Activated T-helper 9 cell treated with anti-CD3 and anti-CD28 coated beads, Interleukin-2, amount 50 U/mL, for 16 hours (primary cell): ENCODE data around the gene LTK.

Experiments
- DNase-seq: peaks from one replicate; pipeline ENCODE4 v3.0.0-alpha.2; 2020; ENCODE audit warnings: low read depth

LTK gene

DNA sequence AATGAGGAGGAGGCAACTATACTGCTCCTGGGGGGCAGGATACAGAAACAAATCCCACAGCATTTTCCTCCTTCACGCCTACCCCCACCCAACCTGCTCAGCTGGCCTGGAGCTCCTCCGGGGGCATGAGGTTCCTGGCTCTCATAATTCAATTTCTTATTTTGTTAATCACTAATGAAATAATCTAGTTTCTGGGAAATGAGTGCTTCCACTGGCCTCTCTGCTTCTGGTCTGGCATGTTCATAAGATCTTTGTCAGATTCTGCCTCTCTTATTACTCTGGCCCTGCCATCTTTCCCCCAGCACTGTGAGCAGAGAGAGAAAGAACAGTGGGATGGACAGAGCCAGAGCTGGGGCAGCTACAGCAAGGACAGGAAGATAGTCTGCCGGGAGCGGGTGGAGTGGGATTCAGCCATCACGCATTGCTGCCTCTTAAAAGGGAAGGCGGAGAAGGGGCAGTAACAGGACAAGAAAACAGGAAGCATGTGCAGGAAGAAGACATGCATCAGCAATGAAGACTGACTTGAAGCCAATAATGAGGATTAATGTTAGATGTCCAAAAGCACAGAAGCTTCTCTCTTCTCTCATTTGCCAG, 16.8 kb upstream of the LTK start:
- no peak for DNase-seq

DNA sequence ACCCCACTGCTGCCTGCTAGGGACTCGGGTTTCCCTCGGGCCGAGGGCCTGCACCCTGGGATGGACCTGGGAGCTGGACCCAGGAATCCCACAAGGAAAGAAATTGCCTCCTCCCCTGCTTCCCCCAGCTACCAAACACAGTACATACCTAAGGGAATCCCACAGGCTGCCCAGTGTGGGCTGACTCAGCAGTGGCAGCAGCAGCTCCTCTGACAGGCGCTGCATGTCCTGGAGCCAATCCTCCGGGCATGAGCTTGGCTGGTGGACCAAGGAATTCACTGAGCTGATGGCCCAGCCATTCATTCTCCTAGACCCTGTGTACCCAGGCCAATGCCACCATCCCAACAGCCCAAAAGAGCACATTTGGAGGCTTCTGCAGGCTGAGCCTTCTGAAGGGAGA, 9.5 kb upstream of the LTK start:
- DNase-seq: no peak

DNA sequence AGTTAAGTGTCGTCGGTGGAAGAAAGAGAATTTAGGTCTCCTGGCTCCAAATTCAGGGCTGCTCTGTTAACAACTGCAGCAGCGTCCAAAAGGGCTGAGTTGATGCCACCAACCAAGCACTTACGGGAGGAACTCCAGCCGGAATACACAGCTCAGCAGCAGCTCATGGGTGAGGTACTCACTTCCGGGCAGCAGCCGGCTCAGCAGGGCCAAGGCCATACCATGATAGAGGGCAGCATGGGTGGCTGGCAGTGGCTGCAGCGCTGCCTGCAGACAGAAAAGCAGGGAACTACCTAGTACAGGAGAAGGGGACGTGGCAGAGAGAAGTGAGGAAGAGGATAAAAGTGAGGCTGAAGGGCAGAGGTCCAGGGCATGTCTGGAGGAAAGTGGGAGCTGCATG, 8.0 kb upstream of the LTK start:
- no peak for DNase-seq

DNA sequence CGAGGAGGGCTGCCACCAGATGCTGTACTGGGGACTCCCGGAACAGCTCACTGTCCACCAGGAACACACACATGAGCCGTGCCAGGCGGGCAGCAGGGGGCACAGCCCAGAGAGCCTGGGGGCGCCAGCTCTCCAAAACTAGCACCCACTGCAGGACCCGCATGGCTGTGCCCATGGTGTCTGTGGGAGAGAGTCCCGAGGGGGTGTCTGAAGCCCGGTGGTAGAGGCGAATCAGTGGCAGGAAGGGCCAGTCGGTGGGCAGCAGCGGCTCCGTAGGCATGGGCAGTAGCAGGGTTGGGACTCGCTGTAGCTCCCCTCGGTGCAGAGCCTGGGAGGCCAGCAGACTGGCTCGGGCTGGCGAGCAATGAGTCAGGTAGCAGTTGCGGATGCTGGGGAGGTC, 7.0 kb upstream of the LTK start:
- no peak for DNase-seq

DNA sequence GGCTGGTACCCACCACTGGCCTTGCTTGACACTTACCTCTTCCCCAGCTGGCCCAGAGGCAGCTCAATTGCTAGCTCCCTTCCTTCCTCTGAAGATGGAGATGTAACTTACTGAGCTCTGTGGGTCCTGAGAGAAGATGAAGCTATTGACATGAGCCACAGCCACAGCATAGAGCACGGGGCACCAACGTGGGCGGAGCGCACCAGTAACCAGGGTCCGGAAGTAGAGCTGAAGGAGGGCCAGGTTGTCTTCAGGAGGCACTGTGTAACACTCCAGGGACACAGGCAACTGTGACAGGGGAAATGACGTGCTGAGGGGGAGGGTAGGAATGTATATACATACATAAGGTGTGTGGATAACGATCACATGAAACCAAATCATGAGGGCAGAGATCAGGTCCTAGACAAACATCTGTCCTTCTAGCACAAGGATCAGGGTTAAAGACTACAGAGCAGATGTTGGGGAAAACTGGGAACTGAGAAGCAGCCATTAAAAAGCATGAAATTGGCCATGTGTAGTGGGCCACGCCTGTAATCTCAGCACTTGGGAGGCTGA, 4.3 kb upstream of the LTK start:
- no peak for DNase-seq

DNA sequence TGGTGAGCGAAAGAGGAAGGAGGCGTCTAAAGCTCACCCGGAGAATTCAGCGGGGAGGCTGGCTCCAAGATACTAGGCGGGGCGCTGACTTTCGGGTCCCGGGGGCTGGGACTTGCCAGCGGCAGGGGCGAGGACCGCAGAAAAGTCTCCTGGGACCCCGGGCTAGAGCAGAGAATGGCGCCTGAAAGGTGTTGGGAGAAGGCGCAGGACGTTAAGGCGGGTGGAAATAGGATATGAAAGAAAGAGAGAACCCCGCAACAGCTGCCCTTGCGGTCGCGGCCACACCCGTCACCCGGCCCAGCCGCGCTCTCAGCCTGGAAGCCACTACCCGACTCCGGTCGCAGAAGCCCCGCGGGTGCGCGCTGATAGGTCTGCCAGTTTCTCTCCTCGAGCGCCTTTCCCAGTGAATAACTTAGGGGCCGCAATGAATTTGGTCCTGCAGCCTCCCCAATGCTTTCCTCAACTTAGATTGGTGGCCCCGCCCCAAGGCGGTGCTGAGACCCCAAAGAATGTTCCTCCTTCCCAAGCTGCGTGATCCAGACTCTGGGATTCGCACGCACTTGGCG, 604 bp downstream of the LTK start:
- no peak for DNase-seq

DNA sequence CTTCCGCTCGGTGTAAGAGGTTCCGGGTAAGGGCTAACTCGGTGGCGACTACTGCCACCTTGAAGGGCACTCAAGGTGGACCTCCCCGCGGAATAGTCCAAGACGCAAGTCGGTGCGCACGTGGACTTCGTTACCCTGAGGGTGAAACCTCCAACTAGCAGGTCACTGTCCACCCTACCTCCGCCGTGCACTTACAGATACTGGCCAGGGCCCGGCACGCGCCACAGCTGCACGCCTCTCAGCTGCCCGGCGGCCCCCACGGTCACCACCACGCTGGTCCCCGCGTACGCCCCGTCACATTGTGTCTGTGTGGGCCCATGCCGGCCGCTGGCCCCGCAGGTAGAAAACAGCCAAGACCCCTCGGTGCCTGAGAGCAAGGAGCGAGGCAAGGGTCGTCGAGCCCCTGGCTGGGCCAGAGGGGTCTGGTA, 1.1 kb downstream of the LTK start:
- DNase-seq: no peak

DNA sequence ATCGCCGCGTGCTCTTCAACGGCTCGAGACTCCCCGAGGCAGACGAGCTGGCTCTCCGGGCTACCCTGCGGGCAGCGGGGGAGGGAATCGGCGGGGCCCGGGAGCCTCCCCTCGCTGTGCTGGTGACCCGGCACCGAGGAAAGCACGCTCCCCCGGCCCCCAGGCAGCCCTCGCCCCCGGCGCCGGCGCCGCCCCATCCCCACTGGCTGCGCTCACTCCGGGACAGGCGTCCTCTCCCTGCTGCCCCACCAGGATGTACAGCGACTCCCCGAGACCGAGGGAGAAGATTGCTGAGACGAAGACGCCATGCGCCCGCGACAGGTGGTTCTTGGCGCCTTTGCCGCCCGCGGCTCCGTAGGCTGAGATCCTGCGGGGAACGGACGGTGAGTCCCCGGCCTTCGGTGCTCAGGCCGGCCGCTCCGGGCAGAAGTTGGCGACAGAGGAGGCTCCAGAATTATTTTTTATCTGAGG, 1.7 kb downstream of the LTK start:
- peak; percentile 10 for DNase-seq

DNA sequence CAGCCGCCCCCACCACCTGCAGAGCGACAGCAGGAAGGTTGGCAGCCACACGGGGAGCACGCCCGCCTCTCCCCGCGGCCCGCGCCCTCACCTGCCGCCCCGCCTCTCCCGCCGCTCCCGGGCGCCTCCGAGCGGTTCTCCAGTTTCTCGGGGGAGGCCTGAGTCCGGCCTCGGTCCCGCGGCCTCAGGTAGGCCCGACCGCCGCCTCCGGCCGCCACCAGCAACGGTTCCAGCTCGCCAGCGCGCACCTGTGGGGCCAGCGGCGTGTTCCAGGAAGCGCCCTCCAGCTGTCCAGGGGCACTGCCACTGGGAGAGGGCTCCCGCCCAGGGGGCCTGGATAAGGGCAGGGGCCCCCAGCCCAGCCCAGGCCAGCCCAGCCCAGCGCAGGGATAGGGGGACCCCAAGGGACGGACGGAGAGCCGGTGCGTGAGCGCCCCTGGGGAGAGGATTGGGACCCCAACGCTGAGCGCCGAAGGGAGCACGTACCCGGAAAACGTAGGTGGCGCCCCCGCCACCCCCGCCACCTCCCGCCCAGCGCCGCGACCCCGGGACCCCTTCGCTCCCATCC, 2.2 kb downstream of the LTK start:
- DNase-seq: no peak

DNA sequence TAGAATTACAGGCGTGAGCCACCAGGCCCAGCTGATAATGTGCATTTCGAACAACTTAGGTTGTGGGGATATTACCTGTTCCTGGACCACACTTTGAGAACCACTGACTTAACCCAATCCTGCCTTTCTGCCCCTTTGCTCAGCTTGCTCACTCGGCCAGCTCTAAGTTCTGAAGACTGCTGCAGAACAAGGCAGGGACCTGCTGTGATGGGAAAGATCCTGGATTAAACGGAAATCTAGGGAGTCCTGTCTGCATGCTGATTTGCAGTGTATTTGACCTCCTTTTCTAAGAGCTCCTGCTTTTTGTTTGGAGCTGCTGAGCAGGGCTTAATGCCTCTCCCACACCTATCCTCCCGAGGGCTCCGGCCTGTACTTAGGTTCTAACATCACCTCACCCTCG, 2.9 kb downstream of the LTK start:
- DNase-seq: no peak

DNA sequence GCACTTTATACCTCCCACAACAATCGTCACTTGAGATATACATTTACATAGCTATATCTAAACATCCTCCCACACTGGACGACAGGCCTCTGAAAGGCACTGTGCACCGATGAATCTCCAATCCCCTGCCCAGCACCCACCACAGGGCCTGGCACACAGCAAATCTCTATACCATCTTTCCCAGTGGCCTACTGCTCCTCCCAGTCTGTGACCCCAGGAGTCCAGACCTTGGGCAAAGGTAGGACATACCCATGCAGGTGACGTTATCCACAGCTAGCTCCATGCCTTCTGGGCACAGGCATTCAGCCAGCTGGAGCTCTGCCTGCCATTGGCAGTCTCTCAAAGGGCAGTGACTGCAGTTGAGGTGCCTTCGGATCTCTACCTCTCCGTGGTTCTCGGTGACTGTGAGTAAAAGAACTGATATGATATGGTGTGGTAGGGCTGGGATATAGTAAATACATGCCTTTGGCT, 5.8 kb downstream of the LTK start:
- DNase-seq: no peak

DNA sequence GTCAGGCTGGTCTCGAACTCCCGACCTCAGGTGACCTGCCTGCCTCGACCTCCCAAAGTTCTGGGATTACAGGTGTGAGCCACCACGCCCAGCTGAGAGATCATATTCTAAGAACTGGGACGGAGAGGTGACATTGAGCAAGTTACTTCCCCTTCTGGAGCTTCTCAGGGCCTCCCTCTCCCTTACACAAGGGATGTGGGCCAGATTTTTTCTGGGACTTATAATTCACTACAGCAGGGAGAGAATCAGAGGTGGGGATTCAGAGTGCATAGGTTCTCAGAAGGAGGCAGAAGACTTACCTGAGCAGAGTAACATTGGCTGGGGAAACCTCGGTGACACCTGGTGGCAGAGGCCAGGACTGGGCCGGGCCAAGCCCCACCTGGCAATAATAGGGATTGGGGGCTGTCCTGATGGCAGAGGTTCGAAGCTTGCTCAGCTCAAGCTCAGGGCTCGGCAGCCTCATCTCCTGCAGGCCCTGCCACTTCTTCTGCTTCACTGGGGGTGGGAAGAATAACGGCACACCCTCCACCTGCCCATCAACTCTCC, 6.8 kb downstream of the LTK start:
- DNase-seq: no peak

DNA sequence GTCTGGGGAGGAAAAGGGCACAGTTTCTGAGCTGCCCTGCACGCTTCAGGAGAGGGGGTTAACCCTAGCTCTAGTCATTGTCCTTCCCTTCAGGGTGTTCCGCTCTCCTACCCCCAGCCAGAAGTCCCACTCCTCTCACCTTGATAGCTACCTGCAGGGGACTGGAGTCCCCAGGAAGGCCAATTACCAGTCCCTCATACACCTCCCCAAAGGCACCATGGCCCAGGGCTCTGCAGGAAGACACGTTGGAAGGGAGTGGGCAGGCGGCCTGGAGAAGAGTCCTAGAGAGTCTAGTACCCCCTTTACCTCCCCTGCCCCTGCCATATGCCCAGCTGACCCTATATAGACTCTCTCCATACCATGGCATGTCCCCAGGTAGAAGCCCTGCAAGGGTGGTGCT, 7.9 kb downstream of the LTK start:
- DNase-seq: no peak

DNA sequence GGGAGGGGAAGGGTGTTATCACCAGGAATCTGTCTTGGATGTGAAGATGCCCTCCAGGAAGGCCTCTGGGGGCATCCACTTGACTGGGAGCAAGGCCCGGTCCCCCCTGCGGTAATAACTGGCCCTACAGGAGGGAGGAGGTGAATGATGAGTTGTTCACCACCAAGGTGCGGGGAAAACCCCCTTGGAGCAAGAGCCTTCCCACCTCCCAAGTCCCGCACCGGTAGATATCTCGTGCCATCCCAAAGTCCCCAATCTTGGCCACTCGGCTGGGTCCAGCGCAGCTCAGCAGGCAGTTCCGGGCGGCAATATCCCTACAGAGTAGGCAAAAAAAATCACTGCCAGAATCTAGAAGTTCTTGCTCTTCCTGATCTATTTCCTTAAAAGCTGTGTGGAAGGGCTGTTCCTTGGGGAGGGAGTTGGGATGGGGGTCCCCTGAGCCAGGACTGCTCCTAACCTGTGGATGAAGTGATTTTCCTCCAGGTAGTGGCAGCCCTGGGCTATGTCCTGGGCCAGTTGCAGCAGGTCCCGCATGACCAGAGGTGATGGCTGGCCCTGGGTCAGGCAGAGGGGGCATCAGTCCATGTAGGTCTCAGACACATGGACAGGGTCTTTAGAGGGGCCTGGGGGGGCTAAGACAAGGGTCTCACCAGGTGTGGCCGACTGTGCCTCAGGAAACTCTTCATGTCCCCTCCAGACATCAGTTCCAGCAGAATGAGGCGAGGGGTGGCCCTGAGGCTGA, 8.7 kb downstream of the LTK start:
- no peak for DNase-seq

DNA sequence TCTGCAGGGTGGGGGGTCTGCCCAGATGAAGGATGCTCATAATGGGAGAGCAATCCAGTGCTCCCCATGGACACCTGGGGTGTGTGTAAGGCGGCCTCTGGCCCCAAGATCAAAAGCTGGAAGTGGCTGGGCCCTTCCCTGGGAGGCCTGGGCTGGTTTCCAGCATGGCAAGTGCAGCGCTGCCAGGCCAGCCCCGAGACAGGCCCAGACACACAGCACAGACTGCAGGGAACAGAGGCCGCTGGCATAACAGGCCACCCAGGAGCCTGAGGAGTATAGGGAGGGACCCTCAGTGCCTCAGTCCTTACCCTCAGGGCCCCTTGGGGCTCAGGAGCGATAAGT, 10.0 kb downstream of the LTK start:
- DNase-seq: no peak

DNA sequence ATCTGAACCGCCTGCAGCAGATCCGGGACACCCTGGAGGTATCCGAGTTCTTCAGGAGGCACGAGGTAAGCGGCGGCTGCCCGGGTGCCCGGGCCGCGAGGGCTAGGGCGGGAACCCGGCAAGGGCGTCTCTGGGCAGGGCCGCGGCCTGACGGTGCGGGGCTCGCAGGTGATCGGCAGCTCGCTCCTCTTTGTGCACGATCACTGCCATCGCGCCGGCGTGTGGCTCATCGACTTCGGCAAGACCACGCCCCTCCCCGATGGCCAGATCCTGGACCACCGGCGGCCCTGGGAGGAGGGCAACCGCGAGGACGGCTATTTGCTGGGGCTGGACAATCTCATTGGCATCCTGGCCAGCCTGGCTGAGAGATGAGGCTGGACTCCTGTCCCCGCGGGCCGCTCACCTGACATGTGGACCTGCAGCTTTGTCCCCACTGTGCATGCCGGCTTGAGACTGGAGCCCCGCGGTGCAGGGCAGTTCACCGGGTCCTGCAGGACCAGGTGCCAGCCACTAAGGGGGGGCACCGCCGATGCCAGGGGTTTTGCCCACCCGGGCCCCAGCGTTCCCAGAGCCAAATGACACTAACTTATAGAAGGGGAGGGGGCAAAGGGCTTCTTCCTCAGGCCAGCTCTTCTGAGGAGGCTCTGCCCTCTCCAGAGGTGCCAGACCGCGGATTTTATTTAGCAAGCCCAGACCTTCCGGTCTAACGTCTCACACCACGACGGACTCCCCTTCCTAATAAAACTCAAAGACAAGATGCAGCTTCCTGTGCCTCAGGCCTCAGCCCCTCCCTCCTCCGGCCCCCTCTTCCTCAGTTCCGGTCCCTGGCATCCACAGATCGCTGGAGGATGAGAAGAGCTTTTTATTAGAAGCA, 10.6 kb downstream of the LTK start:
- no peak for DNase-seq

DNA sequence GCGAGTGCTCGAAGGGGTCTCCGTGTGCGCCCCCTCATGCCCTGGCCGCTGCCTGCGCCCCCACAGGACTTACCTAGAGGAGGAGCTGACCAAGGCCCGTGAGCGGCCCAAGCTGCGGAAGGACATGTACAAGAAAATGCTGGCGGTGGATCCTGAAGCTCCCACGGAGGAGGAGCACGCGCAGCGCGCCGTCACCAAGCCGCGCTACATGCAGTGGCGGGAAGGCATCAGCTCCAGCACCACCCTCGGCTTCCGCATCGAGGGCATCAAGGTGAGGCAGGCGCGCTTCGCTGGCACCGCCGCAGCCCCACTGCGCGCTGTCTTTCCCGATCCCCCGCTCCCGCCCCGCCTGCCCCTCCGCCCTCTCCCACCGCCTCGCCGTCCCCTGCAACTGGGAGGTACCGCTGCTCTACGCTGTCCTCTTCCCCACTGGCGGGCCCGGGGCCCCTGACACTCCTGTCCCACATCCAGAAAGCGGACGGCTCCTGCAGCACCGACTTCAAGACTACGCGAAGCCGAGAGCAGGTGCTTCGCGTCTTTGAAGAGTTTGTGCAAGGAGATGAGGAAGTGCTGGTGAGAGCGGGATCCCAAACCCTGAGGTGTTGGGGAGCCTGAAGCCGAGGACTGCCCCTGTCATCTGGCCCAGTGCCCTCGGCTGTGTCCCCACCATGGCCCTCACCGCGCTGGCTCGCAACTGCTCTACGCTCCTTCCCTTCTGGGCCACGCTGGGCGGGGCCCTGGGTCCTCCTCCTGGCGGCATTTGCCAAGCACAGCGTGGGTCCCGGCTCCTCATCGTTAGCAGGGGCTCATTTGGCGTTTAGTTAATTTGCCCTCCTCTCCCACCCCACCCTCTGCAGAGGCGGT, 11.5 kb downstream of the LTK start:
- no peak for DNase-seq

DNA sequence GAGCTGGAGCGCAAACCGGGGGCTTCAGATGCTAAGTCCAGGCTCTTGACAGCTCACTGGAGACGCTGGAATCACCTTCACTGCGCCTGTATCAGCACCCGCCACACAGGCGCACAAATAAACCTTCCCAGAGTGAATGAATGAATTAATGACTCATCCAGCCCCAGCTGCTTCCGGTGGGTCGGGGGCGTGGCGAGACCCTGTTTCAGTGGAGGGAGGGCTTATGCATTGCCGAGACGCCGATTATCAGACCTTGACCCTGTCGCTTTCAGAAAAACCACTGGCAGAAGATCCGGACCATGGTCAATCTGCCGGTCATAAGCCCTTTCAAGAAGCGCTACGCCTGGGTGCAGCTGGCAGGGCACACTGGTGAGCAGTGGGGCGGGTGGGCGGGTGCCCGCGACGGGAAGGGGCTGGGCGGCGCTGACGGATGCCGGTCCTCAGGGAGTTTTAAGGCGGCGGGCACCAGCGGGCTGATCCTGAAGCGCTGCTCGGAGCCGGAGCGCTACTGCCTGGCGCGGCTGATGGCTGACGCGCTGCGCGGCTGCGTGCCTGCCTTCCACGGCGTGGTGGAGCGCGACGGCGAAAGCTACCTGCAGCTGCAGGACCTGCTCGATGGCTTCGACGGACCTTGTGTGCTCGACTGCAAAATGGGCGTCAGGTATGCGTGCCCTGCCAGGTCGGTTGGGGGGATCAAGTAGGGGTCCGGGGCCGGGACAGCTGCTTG, 12.3 kb downstream of the LTK start:
- no peak for DNase-seq

DNA sequence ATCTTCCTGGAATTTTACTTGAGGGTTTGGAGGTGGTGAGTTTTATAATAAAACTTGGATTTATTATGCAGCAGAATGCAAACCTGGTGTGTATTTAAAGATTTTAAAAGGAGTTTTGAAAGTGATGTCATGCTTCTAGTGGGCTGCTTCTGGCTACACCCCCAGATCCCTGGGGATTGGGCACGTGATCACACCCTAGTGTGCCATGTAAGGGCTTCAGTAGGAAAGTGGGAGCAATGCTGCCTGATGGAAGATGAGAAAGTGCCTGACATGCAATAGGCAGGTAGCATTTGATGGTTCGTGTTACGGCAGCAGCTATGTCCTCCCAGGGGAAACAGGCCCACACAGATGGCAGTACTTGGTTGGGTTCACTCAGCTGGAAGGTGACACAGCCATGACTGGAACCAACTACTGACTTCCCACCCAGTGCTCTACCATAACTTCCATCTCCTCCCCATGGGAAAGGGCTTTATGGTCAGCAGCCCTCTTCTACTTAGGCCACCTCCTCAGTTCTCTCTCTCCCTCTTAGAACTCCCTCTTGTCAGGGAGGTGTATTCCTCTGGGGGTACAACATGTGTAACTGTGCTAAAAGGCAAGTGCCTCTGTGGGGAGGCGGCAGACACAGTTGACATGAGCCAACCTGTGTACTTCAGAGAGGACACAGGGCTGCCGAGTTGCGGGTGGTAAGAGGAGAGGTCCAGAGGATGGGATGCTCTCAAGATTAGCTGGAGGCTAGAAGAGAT, 14.3 kb downstream of the LTK start:
- no peak for DNase-seq
